SK-N-MC (cell line): ENCODE data around the gene IRS1.

Source experiments
- EZH2 ChIP-seq: fragments of 200-600 bp; sonication (generic); IDR thresholded peaks from one replicate; pipeline ENCODE4 v1.6.1; 2017; ENCODE audit warnings: antibody characterized with exemption
- FOXP2 ChIP-seq: optimal IDR thresholded peaks from 2 replicates; pipeline ENCODE3; 2011; ENCODE audit warnings: mild to moderate bottlenecking, moderate library complexity; ENCODE audit not compliant: insufficient read depth; ENCODE audit errors: extremely low read length, control extremely low read depth
- POLR2AphosphoS5 ChIP-seq: IDR thresholded peaks from 2 replicates; pipeline ENCODE4 v1.6.1; 2012; ENCODE audit warnings: mild to moderate bottlenecking, low read depth, low read length, borderline replicate concordance

- TF ChIP-seq EZH2: no peak
- TF ChIP-seq POLR2AphosphoS5: no peak
- no peak for TF ChIP-seq FOXP2
Measured at GRCh38 chr2:226711606-226712296, 87.9 kb downstream of the IRS1 start.
